ENCODE measurements around the gene IL22RA1. TPM values are rescaled to one million over a fixed set of nuclear protein-coding genes. Genes with fewer than 3 reads are reported as not detected.

Gene IL22RA1
- total and polyA plus RNA-seq, 12 donors: 0.06 to 0.76 (median 0.26) TPM; not detected in 2

DNA sequence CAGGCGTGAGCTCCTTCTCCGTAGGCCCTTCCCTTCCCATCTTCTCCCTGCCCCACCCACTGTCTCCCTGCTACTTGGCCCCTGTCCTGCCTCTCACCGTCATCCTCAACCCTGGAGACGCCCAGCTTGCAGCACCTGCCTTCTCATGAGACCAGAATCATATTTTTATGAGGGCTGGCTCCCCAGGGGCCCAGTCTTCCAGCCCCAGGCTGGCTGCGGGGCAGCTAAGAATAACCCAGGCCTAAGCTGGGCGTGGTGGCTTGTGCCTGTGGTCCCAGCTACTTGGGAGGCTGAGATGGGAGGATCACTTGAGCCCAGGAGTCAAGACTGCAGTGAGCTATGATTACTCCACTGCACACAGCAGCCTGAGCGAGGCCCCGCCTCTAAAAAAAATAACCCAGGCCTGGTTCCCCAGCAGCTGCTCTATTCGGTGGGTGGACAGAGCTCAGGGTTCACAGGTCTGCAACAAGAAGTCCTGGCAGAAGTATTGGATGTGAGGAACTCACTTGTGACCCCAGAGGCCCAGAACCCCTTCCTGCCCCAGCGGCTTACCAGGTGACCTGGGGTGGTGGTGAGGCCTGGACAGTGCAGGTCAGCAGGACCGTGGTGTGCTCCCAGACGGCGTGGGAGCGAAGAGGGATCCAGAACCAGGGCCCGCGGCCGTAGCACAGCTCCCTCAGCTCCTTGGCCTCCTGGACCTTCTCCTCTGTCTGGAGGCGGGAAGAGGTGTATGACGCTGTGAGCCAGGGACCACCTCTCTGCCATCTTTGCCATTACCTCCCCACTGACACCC lies 37.4 kb downstream of the IL22RA1 start:
- Histone ChIP-seq H3K4me3 (no peak overlapping the region), H3K36me3 (replicated peaks in 1 of 2) (no peaks in the 10 kb centered on the region), H3K9me3 (replicated peaks in 1 of 3) (no peaks in the 10 kb centered on the region), H3K27me3 (no peaks in the 10 kb centered on the region), H3K4me1 (replicated peaks in 1 of 2) (peaks cover 6 to 8% of the 10 kb centered on the region in 2 donors), H3K27ac (no peak overlapping the region)
- intact Hi-C loops (cut with DNase I): no loop called here
- no peak for TF ChIP-seq CTCF (IDR thresholded peaks at IDR 0.05)
- TF ChIP-seq POLR2A (IDR thresholded peaks at IDR 0.05): no peak
- WGBS, 4 donors: 81 to 93% (median 86%) methylated on average over 7 to 19 of the region's 19 CpGs
- no peak for DNase-seq

DNA sequence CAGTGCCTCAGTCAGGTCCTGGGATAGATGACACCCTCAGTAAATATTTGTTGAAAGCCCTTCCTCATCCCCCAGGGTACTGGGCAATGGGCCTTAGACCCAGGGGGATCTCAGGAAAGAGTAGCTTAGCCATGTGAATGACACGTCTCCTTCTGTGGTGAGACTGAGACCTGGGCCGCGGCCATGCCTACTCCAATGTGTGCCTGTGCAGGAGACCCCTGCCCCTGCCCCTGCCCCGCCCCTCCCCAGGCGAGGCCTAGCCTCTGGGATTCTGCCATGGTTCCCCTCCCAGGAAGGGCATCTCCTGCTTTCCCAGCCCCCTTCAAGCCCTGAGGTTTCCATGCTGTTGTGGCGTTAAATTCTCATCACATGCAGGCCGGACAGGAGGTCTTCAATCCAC lies 38.1 kb downstream of the IL22RA1 start:
- no peaks in the 10 kb centered on the region for H3K27me3 ChIP-seq
- intact Hi-C loops (cut with DNase I): no loop called here
- no peak overlapping the region for H3K4me3 ChIP-seq
- TF ChIP-seq CTCF (IDR thresholded peaks at IDR 0.05): no peak
- no peak for TF ChIP-seq POLR2A (IDR thresholded peaks at IDR 0.05)
- no peak for DNase-seq
- no peaks in the 10 kb centered on the region for H3K36me3 ChIP-seq (replicated peaks in 1 of 2)
- peaks cover 6 to 8% of the 10 kb centered on the region in 2 donors for H3K4me1 ChIP-seq (replicated peaks in 1 of 2)
- H3K9me3 ChIP-seq (replicated peaks in 1 of 3): no peaks in the 10 kb centered on the region
- 92 to 98% (median 95%) methylated on average over 3 to 7 of the region's 7 CpGs for WGBS, 4 donors
- no peak overlapping the region for H3K27ac ChIP-seq

DNA sequence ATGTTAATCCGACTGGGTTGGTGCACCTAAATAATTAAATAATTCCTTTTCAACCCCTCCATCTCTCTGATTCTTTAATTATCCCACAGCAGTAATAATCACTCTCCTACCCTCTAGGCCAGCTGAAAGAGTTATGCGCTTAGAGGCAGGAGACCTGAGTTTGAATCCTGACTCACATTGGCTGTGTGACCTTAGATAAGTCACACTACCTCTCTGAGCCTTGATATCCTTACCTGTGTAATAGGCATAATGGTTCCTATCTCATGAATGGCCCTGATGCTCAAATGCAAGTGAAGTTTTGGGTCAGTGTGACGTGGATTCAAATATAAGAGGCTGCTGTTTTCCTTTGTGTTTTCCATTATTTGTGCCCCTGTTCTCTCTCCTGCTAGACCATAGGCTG lies 39.1 kb downstream of the IL22RA1 start:
- no peak overlapping the region for H3K4me3 ChIP-seq
- no peak for DNase-seq
- no peaks in the 10 kb centered on the region for H3K36me3 ChIP-seq (replicated peaks in 1 of 2)
- H3K27me3 ChIP-seq: no peaks in the 10 kb centered on the region
- 76 to 88% (median 79%) methylated on average over 3 of the region's 3 CpGs for WGBS, 4 donors
- TF ChIP-seq CTCF (IDR thresholded peaks at IDR 0.05): no peak
- TF ChIP-seq POLR2A (IDR thresholded peaks at IDR 0.05): no peak
- H3K4me1 ChIP-seq (replicated peaks in 1 of 2): peaks cover 6 to 7% of the 10 kb centered on the region in 2 donors
- H3K27ac ChIP-seq: no peak overlapping the region
- no peaks in the 10 kb centered on the region for H3K9me3 ChIP-seq (replicated peaks in 1 of 3)
- intact Hi-C loops (cut with DNase I): no loop called here

DNA sequence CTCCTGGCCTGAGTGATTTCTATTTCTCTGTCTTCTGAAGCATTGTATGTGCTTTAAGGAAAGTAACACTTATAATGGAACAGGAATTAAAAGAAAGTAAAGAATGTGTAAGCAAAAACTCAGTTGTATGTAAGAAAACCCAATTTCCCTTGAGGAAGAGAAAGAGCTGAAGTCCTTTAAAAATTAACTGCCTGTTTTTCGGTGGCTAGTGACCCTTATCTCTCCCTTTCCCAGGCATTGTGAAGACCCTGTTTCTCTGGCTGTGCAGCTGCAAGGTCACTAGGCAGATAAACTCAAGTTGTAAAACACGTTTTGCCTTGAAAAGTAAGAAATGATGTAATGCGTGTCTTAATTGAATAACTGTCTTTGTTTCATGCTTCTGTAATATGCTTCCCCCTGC lies 39.5 kb downstream of the IL22RA1 start:
- Histone ChIP-seq H3K36me3 (replicated peaks in 1 of 2) (no peaks in the 10 kb centered on the region), H3K4me1 (replicated peaks in 1 of 2) (peaks cover 3 to 6% of the 10 kb centered on the region in 2 donors), H3K27me3 (no peaks in the 10 kb centered on the region), H3K9me3 (replicated peaks in 1 of 3) (no peaks in the 10 kb centered on the region), H3K4me3 (no peak overlapping the region), H3K27ac (no peak overlapping the region)
- TF ChIP-seq CTCF (IDR thresholded peaks at IDR 0.05) (no peak), POLR2A (IDR thresholded peaks at IDR 0.05) (no peak)
- no peak for DNase-seq
- WGBS, 4 donors: 30 to 46% (median 36%) methylated on average over 3 of the region's 3 CpGs
- intact Hi-C loops (cut with DNase I): no loop called here
